ENCODE data around the gene CHRD. TPM values are rescaled to one million over a fixed set of nuclear protein-coding genes. Genes with fewer than 3 reads are reported as not detected.

The CHRD gene
- total and polyA plus RNA-seq, 9 of the 15 experiments (the other 6 are each of a cell fraction or from before 2014, with no cell fraction given), result 0.11 to 1.3 (median 0.59) TPM; not detected in 3

DNA sequence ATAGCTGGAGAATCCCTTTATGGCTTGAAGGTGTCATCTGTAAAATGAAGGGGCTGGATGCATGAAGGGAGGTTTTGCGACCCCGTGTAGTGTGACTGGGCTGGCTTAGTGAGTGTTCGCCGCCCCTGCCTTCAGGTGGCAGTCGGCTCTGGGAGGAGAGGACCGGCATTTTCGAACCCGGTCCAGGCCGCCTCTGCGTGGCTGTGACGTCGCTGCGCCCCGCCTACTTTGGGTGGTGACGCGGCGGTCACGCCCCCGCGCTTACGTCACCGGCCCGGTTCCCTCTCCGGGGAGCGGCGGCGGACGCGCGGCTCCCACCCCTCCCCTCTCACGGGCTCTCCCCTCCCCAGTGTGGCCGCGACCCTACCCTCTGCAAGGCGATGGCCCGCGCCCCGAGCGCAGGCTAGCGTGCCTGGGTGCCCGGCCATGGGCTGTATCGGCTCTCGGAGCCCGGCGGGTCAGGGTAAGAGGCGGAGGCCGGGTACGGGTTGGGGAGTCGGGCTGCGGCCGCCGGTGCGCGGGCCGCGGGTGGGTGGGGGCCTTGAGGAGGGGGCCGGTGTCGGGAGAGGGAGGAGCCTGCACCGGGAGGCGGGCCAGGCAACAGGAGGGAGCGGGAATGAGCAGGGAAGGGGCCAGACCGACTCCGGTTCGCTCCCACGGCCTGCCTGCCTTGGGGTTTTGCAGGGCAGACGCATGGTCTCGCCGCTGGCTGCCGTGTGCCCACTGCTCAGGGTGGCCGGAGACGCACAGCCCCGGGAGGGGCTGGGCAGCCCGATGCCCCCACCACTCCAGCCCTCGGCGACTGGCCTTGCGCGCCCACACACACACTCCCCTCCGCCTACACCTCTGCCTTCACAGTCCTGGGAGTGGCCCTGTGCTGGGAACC lies 44.0 kb upstream of the CHRD start (continued):
- TF ChIP-seq, protein P1, sequence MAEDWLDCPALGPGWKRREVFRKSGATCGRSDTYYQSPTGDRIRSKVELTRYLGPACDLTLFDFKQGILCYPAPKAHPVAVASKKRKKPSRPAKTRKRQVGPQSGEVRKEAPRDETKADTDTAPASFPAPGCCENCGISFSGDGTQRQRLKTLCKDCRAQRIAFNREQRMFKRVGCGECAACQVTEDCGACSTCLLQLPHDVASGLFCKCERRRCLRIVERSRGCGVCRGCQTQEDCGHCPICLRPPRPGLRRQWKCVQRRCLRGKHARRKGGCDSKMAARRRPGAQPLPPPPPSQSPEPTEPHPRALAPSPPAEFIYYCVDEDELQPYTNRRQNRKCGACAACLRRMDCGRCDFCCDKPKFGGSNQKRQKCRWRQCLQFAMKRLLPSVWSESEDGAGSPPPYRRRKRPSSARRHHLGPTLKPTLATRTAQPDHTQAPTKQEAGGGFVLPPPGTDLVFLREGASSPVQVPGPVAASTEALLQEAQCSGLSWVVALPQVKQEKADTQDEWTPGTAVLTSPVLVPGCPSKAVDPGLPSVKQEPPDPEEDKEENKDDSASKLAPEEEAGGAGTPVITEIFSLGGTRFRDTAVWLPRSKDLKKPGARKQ (CRISPR knock-in tag; IDR thresholded peaks at IDR 0.05), result no peak
- TF ChIP-seq, protein P2, sequence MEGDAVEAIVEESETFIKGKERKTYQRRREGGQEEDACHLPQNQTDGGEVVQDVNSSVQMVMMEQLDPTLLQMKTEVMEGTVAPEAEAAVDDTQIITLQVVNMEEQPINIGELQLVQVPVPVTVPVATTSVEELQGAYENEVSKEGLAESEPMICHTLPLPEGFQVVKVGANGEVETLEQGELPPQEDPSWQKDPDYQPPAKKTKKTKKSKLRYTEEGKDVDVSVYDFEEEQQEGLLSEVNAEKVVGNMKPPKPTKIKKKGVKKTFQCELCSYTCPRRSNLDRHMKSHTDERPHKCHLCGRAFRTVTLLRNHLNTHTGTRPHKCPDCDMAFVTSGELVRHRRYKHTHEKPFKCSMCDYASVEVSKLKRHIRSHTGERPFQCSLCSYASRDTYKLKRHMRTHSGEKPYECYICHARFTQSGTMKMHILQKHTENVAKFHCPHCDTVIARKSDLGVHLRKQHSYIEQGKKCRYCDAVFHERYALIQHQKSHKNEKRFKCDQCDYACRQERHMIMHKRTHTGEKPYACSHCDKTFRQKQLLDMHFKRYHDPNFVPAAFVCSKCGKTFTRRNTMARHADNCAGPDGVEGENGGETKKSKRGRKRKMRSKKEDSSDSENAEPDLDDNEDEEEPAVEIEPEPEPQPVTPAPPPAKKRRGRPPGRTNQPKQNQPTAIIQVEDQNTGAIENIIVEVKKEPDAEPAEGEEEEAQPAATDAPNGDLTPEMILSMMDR (IDR thresholded peaks at IDR 0.05 in 2 of 3, conservative IDR thresholded peaks at IDR 0.05 in 1 of 3; ENCODE audit: insufficient read depth in 2 of 3, low read depth in 1 of 3, low read length in 3 of 3), result no peak
- TF ChIP-seq, protein P3, sequence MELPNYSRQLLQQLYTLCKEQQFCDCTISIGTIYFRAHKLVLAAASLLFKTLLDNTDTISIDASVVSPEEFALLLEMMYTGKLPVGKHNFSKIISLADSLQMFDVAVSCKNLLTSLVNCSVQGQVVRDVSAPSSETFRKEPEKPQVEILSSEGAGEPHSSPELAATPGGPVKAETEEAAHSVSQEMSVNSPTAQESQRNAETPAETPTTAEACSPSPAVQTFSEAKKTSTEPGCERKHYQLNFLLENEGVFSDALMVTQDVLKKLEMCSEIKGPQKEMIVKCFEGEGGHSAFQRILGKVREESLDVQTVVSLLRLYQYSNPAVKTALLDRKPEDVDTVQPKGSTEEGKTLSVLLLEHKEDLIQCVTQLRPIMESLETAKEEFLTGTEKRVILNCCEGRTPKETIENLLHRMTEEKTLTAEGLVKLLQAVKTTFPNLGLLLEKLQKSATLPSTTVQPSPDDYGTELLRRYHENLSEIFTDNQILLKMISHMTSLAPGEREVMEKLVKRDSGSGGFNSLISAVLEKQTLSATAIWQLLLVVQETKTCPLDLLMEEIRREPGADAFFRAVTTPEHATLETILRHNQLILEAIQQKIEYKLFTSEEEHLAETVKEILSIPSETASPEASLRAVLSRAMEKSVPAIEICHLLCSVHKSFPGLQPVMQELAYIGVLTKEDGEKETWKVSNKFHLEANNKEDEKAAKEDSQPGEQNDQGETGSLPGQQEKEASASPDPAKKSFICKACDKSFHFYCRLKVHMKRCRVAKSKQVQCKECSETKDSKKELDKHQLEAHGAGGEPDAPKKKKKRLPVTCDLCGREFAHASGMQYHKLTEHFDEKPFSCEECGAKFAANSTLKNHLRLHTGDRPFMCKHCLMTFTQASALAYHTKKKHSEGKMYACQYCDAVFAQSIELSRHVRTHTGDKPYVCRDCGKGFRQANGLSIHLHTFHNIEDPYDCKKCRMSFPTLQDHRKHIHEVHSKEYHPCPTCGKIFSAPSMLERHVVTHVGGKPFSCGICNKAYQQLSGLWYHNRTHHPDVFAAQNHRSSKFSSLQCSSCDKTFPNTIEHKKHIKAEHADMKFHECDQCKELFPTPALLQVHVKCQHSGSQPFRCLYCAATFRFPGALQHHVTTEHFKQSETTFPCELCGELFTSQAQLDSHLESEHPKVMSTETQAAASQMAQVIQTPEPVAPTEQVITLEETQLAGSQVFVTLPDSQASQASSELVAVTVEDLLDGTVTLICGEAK (IDR thresholded peaks at IDR 0.05), result no peak
- TF ChIP-seq, protein P3 (CRISPR knock-in tag; IDR thresholded peaks at IDR 0.05), result no peak
- TF ChIP-seq, protein P4, sequence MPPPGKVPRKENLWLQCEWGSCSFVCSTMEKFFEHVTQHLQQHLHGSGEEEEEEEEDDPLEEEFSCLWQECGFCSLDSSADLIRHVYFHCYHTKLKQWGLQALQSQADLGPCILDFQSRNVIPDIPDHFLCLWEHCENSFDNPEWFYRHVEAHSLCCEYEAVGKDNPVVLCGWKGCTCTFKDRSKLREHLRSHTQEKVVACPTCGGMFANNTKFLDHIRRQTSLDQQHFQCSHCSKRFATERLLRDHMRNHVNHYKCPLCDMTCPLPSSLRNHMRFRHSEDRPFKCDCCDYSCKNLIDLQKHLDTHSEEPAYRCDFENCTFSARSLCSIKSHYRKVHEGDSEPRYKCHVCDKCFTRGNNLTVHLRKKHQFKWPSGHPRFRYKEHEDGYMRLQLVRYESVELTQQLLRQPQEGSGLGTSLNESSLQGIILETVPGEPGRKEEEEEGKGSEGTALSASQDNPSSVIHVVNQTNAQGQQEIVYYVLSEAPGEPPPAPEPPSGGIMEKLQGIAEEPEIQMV (tag; conservative IDR thresholded peaks at IDR 0.05; ENCODE audit: low read depth), result no peak; the same call in 1 of the 2 replicates
- no peak for TF ChIP-seq STAG1 (CRISPR knock-in tag; IDR thresholded peaks at IDR 0.05; ENCODE audit: borderline replicate concordance)
- peak in 1 of 2 experiments; percentile 33; a peak in 1 of 4 replicates for TF ChIP-seq FOXK2 (conservative IDR thresholded peaks at IDR 0.05 in 1 of 2, IDR thresholded peaks at IDR 0.05 in 1 of 2; ENCODE audit: low read depth in 2 of 2)
- 0 out of 2 replicates have a peak, but pooled peaks have one; percentile 40 for TF ChIP-seq MBD2 (IDR thresholded peaks at IDR 0.05; ENCODE audit: borderline replicate concordance, low read depth)
- no peak for TF ChIP-seq ZNF175 (CRISPR knock-in tag; IDR thresholded peaks at IDR 0.05; ENCODE audit: low read depth)
- no peak for TF ChIP-seq NEUROD1 (IDR thresholded peaks at IDR 0.05; ENCODE audit: borderline replicate concordance, low read depth, low read length, partially characterized antibody)
- no peak for TF ChIP-seq HLTF (IDR thresholded peaks at IDR 0.05)

All from K562 (cell line).